BE2C (cell line): ENCODE data around the gene CAPN7.

Experiments used
- DNase-seq: peaks from one replicate; pipeline ENCODE4 v3.0.0-alpha.2; 2020
- H3K27me3 ChIP-seq: fragments of 250-450 bp; sonication (Bioruptor Pico); 2 replicates; pipeline ENCODE4 v1.5.1; 2020; ENCODE audit warnings: mild to moderate bottlenecking
- H3K36me3 ChIP-seq: fragments of 250-450 bp; sonication (Bioruptor Pico); 2 replicates; pipeline ENCODE4 v1.5.1; 2020; ENCODE audit warnings: mild to moderate bottlenecking
- H3K4me1 ChIP-seq: fragments of 250-450 bp; sonication (Bioruptor Pico); 2 replicates; pipeline ENCODE4 v1.5.1; 2020
- H3K4me3 ChIP-seq: 2 replicates; pipeline ENCODE4 v1.5.1; 2011; ENCODE audit warnings: low read depth, low read length
- H3K9me3 ChIP-seq: fragments of 250-450 bp; sonication (Bioruptor Pico); 2 replicates; pipeline ENCODE4 v1.5.1; 2020
- CTCF ChIP-seq: IDR thresholded peaks from 2 replicates; pipeline ENCODE4 v1.5.1; 2012; ENCODE audit warnings: mild to moderate bottlenecking, low read depth, low read length

The CAPN7 gene

GRCh38 chr3:15266510-15267376 lies 60.7 kb downstream of the CAPN7 start:
- Histone ChIP-seq H3K9me3 (no peaks in the 10 kb centered on the region), H3K4me1 (peaks cover 8% of the 10 kb centered on the region), H3K4me3 (no peak overlapping the region), H3K27me3 (no peaks in the 10 kb centered on the region), H3K36me3 (no peaks in the 10 kb centered on the region)
- DNase-seq: no peak
- TF ChIP-seq CTCF: no peak

GRCh38 chr3:15267502-15267901 lies 61.5 kb downstream of the CAPN7 start:
- TF ChIP-seq CTCF: no peak
- no peak for DNase-seq
- Histone ChIP-seq H3K27me3 (no peaks in the 10 kb centered on the region), H3K4me1 (peaks cover 8% of the 10 kb centered on the region), H3K9me3 (no peaks in the 10 kb centered on the region), H3K36me3 (no peaks in the 10 kb centered on the region), H3K4me3 (no peak overlapping the region)

GRCh38 chr3:15268033-15268631 lies 62.1 kb downstream of the CAPN7 start:
- Histone ChIP-seq H3K27me3 (no peaks in the 10 kb centered on the region), H3K36me3 (no peaks in the 10 kb centered on the region), H3K4me1 (peaks cover 8% of the 10 kb centered on the region), H3K4me3 (no peak overlapping the region), H3K9me3 (no peaks in the 10 kb centered on the region)
- TF ChIP-seq CTCF: peak; percentile 85
- peak; percentile 81 for DNase-seq

- peak; percentile 86 for DNase-seq
- peaks cover 8% of the 10 kb centered on the region for H3K4me1 ChIP-seq
- no peak for TF ChIP-seq CTCF
- H3K27me3 ChIP-seq: no peaks in the 10 kb centered on the region
- no peaks in the 10 kb centered on the region for H3K36me3 ChIP-seq
- H3K4me3 ChIP-seq: peak overlapping the region; percentile 16
- H3K9me3 ChIP-seq: no peaks in the 10 kb centered on the region
These were observed 63.3 kb downstream of the CAPN7 start for GRCh38 chr3:15269091-15269989.

- H3K36me3 ChIP-seq: no peaks in the 10 kb centered on the region
- H3K4me3 ChIP-seq: no peak overlapping the region
- H3K4me1 ChIP-seq: peaks cover 8% of the 10 kb centered on the region
- no peaks in the 10 kb centered on the region for H3K27me3 ChIP-seq
- no peak for TF ChIP-seq CTCF
- no peak for DNase-seq
- no peaks in the 10 kb centered on the region for H3K9me3 ChIP-seq
These were observed 65.0 kb downstream of the CAPN7 start for GRCh38 chr3:15271030-15271429.
